ENCODE measurements around the gene ELL.

Gene ELL

DNA sequence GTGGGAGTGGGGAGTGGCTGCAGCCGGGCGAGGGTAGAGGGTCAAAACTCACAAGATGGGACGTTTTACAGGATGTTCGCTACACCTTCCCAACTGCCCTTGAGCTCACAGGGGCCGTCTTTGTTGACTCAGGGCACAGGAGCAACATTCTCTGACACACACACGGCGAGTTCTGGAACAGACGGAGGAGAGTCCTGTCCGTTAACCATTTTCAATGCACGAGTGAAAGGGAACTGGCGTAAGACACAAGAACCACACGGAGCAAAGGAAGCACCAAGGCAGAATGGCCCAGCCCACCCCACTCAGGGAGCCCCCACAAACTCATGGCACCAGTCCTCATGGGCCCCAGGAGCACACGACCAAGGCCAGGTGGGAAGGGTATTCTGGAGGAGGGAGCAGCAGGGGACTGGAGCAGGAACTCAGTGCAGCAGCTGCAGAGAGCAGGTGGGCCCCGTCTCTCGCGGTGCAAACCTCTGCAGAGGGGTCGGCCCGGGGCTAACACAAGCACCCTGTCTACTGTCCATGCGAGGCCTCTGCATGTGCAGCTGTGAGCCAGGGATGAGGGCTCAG is 46.0 kb downstream of the ELL start:
- Histone ChIP-seq H3K79me2 (ENCODE audit: control insufficient read depth, low read length) (peaks cover 70% of the 10 kb centered on the region), H3K4me1 (ENCODE audit: control insufficient read depth, low read length) (peaks cover 21% of the 10 kb centered on the region), H3K27ac (ENCODE audit: low read depth, low read length) (no peak overlapping the region), H4K20me1 (ENCODE audit: control insufficient read depth, insufficient read depth, low read depth, low read length) (peaks cover 12% of the 10 kb centered on the region; the same call in 1 of the 2 replicates), H3K9me2 (replicated peaks; ENCODE audit: control insufficient read depth, low read length) (no peaks in the 10 kb centered on the region), H3K4me2 (ENCODE audit: low read length) (no peak overlapping the region), H3K36me3 (ENCODE audit: control insufficient read depth, low read length) (peaks cover under 1% of the 10 kb centered on the region; the same call in 1 of the 2 replicates), H3K9me3 (ENCODE audit: control insufficient read depth, insufficient read depth, low read length) (no peaks in the 10 kb centered on the region), H3K27me3 (ENCODE audit: control insufficient read depth, low read length) (no peaks in the 10 kb centered on the region), H3K4me3 (ENCODE audit: low read length) (no peak overlapping the region), H3F3A (ENCODE audit: control insufficient read depth, insufficient read depth) (no peaks in the 10 kb centered on the region)
- no peak for TF ChIP-seq EZH2phosphoT487 (IDR thresholded peaks at IDR 0.05; ENCODE audit: borderline replicate concordance, low read length)
- TF ChIP-seq, protein P1, sequence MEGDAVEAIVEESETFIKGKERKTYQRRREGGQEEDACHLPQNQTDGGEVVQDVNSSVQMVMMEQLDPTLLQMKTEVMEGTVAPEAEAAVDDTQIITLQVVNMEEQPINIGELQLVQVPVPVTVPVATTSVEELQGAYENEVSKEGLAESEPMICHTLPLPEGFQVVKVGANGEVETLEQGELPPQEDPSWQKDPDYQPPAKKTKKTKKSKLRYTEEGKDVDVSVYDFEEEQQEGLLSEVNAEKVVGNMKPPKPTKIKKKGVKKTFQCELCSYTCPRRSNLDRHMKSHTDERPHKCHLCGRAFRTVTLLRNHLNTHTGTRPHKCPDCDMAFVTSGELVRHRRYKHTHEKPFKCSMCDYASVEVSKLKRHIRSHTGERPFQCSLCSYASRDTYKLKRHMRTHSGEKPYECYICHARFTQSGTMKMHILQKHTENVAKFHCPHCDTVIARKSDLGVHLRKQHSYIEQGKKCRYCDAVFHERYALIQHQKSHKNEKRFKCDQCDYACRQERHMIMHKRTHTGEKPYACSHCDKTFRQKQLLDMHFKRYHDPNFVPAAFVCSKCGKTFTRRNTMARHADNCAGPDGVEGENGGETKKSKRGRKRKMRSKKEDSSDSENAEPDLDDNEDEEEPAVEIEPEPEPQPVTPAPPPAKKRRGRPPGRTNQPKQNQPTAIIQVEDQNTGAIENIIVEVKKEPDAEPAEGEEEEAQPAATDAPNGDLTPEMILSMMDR (IDR thresholded peaks at IDR 0.05; ENCODE audit: low read depth, low read length, poor library complexity, severe bottlenecking), result no peak

DNA sequence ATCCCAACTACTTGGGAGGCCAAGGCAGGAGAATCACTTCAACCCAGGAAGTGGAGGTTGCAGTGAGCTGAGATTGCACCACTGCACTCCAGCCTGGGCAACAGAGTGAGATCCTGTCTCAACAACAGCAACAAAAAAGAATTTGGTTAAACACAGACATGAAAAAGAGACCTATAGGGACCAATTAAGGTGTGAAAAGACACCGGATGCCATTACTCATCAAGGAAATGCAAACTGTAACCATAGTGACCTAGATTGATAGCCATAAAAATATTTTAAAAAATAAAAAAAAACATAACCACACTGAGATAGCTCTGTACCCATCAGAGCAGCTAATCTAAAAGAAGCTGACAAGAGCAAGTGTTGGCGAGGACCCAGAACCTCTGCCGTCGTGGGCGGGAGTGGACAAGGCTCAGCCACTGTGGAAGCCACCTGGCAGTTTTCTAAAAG is 46.8 kb downstream of the ELL start:
- Histone ChIP-seq H3K9me3 (ENCODE audit: control insufficient read depth, insufficient read depth, low read length) (no peaks in the 10 kb centered on the region), H3K36me3 (ENCODE audit: control insufficient read depth, low read length) (peaks cover 5% of the 10 kb centered on the region; the same call in 1 of the 2 replicates), H3K4me2 (ENCODE audit: low read length) (no peak overlapping the region), H3K79me2 (ENCODE audit: control insufficient read depth, low read length) (peaks cover 63% of the 10 kb centered on the region), H3K4me3 (ENCODE audit: low read length) (no peak overlapping the region), H3K27ac (ENCODE audit: low read depth, low read length) (no peak overlapping the region), H3K9me2 (replicated peaks; ENCODE audit: control insufficient read depth, low read length) (no peaks in the 10 kb centered on the region), H4K20me1 (ENCODE audit: control insufficient read depth, insufficient read depth, low read depth, low read length) (peaks cover 12% of the 10 kb centered on the region; the same call in 1 of the 2 replicates), H3F3A (ENCODE audit: control insufficient read depth, insufficient read depth) (no peaks in the 10 kb centered on the region), H3K4me1 (ENCODE audit: control insufficient read depth, low read length) (peaks cover 17% of the 10 kb centered on the region), H3K27me3 (ENCODE audit: control insufficient read depth, low read length) (no peaks in the 10 kb centered on the region)
- TF ChIP-seq, protein P1 (IDR thresholded peaks at IDR 0.05; ENCODE audit: low read depth, low read length, poor library complexity, severe bottlenecking), result no peak
- no peak for TF ChIP-seq EZH2phosphoT487 (IDR thresholded peaks at IDR 0.05; ENCODE audit: borderline replicate concordance, low read length)

DNA sequence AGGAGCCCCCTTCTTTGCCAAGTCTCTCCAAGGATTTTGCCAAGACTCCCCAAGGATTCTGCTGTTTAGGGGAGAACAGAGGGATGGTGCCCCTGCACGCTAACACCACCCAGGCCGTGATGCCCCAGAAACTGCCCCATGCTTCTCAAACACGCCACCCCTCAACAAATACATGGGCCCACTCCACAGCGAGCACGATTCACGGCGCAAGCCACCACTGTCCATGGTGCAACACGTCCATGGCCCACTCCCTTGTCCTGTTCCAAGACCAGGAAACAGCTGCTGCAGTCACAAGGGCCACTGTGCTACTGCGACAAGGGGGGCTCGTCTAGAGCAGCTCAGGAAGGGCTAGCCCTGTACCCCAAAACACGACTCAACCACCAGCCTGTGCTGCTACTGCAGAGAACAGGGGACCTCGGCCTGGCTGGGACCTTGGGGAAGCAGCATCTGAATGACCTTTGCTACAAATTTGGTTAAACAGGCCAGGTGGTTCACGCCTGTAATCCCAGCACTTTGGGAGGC is 47.4 kb downstream of the ELL start:
- peaks cover 57% of the 10 kb centered on the region for H3K79me2 ChIP-seq (ENCODE audit: control insufficient read depth, low read length)
- TF ChIP-seq, protein P1 (IDR thresholded peaks at IDR 0.05; ENCODE audit: low read depth, low read length, poor library complexity, severe bottlenecking), result no peak
- no peak for TF ChIP-seq EZH2phosphoT487 (IDR thresholded peaks at IDR 0.05; ENCODE audit: borderline replicate concordance, low read length)
- H3K4me1 ChIP-seq (ENCODE audit: control insufficient read depth, low read length), result peaks cover 11% of the 10 kb centered on the region
- no peak overlapping the region for H3K4me2 ChIP-seq (ENCODE audit: low read length)
- H3K9me2 ChIP-seq (replicated peaks; ENCODE audit: control insufficient read depth, low read length), result no peaks in the 10 kb centered on the region
- no peaks in the 10 kb centered on the region for H3K27me3 ChIP-seq (ENCODE audit: control insufficient read depth, low read length)
- no peaks in the 10 kb centered on the region for H3F3A ChIP-seq (ENCODE audit: control insufficient read depth, insufficient read depth)
- H3K4me3 ChIP-seq (ENCODE audit: low read length), result no peak overlapping the region
- peaks cover 12% of the 10 kb centered on the region; the same call in 1 of the 2 replicates for H4K20me1 ChIP-seq (ENCODE audit: control insufficient read depth, insufficient read depth, low read depth, low read length)
- H3K27ac ChIP-seq (ENCODE audit: low read depth, low read length), result no peak overlapping the region
- peaks cover 5% of the 10 kb centered on the region; the same call in 1 of the 2 replicates for H3K36me3 ChIP-seq (ENCODE audit: control insufficient read depth, low read length)
- H3K9me3 ChIP-seq (ENCODE audit: control insufficient read depth, insufficient read depth, low read length), result no peaks in the 10 kb centered on the region
